ENCODE measurements around the gene FKRP. TPM values are rescaled to one million over a fixed set of nuclear protein-coding genes. Genes with fewer than 3 reads are reported as not detected.
A peak's percentile ranks its signal among the peaks of the same experiment; 100 is the strongest.

FKRP gene
- total and polyA plus RNA-seq, 2 donors from 2014 or later: 11.8 to 20.5 TPM

GRCh38 chr19:46722421-46723022 is 23.3 kb upstream of the FKRP start:
- Histone ChIP-seq H3K4me1 (ENCODE audit: control insufficient read depth in 2 of 3, insufficient read depth in 2 of 3, low read depth in 1 of 3, low read length in 3 of 3) (peaks cover 0 to 11% (median 0%) of the 10 kb centered on the region in 3 donors), H3K9ac (ENCODE audit: low read length in 3 of 3) (no peak overlapping the region), H3K27ac (ENCODE audit: low read depth in 2 of 2, low read length in 2 of 2) (no peak overlapping the region), H3K9me3 (ENCODE audit: control insufficient read depth in 2 of 3, insufficient read depth in 1 of 3, low read length in 3 of 3) (no peaks in the 10 kb centered on the region), H3K27me3 (ENCODE audit: control insufficient read depth, insufficient read depth, low read length) (no peaks in the 10 kb centered on the region), H3K36me3 (ENCODE audit: control insufficient read depth in 2 of 3, insufficient read depth in 3 of 3, low read length in 3 of 3) (peaks cover 0 to 40% (median 21%) of the 10 kb centered on the region in 3 donors), H3K4me3 (ENCODE audit: low read length in 3 of 3) (no peak overlapping the region)
- DNase-seq (peak in 1 of 5 donors; percentile 74), FAIRE-seq (no peak)
- intact Hi-C loops (cut with DNase I): no loop called here
- TF ChIP-seq, protein P1, sequence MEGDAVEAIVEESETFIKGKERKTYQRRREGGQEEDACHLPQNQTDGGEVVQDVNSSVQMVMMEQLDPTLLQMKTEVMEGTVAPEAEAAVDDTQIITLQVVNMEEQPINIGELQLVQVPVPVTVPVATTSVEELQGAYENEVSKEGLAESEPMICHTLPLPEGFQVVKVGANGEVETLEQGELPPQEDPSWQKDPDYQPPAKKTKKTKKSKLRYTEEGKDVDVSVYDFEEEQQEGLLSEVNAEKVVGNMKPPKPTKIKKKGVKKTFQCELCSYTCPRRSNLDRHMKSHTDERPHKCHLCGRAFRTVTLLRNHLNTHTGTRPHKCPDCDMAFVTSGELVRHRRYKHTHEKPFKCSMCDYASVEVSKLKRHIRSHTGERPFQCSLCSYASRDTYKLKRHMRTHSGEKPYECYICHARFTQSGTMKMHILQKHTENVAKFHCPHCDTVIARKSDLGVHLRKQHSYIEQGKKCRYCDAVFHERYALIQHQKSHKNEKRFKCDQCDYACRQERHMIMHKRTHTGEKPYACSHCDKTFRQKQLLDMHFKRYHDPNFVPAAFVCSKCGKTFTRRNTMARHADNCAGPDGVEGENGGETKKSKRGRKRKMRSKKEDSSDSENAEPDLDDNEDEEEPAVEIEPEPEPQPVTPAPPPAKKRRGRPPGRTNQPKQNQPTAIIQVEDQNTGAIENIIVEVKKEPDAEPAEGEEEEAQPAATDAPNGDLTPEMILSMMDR (IDR thresholded peaks at IDR 0.05; ENCODE audit: borderline replicate concordance, extremely low read depth, insufficient read depth): no peak

DNA sequence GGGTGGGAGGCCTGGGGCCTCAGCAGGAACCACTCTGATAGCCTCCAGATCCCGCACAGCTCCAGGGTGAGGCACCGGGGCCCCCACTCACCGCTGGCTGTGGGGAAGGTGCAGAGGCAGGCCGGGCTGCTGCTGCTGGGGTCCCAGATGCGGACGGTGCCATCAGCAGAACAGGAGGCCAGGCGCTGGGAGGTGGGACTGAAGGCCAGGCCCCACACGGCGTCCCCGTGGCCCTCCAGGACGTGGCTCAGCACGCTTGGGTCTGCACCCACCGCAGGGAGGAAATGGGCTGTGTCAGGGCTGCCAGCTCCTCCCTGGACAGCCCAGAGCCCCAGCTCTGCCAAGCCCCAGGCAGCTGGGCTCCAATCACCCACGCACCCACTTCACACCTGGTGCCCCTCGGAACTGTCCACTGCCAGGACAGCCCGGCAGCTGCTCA is 22.8 kb upstream of the FKRP start:
- peaks cover 0 to 6% (median 0%) of the 10 kb centered on the region in 3 donors for H3K4me1 ChIP-seq (ENCODE audit: control insufficient read depth in 2 of 3, insufficient read depth in 2 of 3, low read depth in 1 of 3, low read length in 3 of 3)

DNA sequence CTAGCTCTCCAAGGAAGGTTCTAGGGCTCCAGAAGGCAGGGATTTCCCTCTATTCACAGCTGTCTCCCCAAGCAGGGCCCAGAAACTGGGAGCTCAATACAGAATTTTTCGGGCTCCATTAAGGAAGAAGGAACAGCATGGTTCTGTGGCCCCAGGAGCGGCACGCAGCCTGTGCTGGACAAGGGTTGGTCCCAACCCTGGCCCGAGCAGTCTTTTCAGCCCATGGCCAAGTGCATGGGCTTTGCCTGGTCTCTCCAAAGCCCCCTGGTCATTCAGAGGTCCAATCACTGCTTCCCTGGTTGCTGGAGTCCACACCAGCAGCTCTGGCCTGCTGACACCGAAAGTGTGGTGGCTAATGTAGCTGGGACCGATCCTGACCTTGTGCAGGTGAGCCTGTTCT is 22.4 kb upstream of the FKRP start:
- H3K27ac ChIP-seq (ENCODE audit: low read depth in 2 of 2, low read length in 2 of 2): no peak overlapping the region
- no peak overlapping the region for H3K9ac ChIP-seq (ENCODE audit: low read length in 3 of 3)
- intact Hi-C loops (cut with DNase I): no loop called here
- peaks cover 0 to 45% (median 22%) of the 10 kb centered on the region in 3 donors for H3K36me3 ChIP-seq (ENCODE audit: control insufficient read depth in 2 of 3, insufficient read depth in 3 of 3, low read length in 3 of 3)
- FAIRE-seq (no peak), DNase-seq (peak in 1 of 5 donors; percentile 21)
- H3K4me1 ChIP-seq (ENCODE audit: control insufficient read depth in 2 of 3, insufficient read depth in 2 of 3, low read depth in 1 of 3, low read length in 3 of 3): peaks cover 0 to 4% (median 0%) of the 10 kb centered on the region in 3 donors
- H3K4me3 ChIP-seq (ENCODE audit: low read length in 3 of 3): no peak overlapping the region
- TF ChIP-seq, protein P1 (IDR thresholded peaks at IDR 0.05; ENCODE audit: borderline replicate concordance, extremely low read depth, insufficient read depth): no peak
- H3K9me3 ChIP-seq (ENCODE audit: control insufficient read depth in 2 of 3, insufficient read depth in 1 of 3, low read length in 3 of 3): no peaks in the 10 kb centered on the region
- H3K27me3 ChIP-seq (ENCODE audit: control insufficient read depth, insufficient read depth, low read length): no peaks in the 10 kb centered on the region

More for the DNA sequence above, 22.8 kb upstream of the FKRP start:
- intact Hi-C loops (cut with DNase I): no loop called here
- Histone ChIP-seq H3K27ac (ENCODE audit: low read depth in 2 of 2, low read length in 2 of 2) (no peak overlapping the region), H3K4me3 (ENCODE audit: low read length in 3 of 3) (no peak overlapping the region), H3K27me3 (ENCODE audit: control insufficient read depth, insufficient read depth, low read length) (no peaks in the 10 kb centered on the region), H3K36me3 (ENCODE audit: control insufficient read depth in 2 of 3, insufficient read depth in 3 of 3, low read length in 3 of 3) (peaks cover 0 to 41% (median 22%) of the 10 kb centered on the region in 3 donors), H3K9me3 (ENCODE audit: control insufficient read depth in 2 of 3, insufficient read depth in 1 of 3, low read length in 3 of 3) (no peaks in the 10 kb centered on the region), H3K9ac (ENCODE audit: low read length in 3 of 3) (no peak overlapping the region)
- TF ChIP-seq, protein P1 (IDR thresholded peaks at IDR 0.05; ENCODE audit: borderline replicate concordance, extremely low read depth, insufficient read depth): no peak
- DNase-seq (peak in 1 of 5 donors; percentile 59), FAIRE-seq (no peak)
